Astrocyte (in vitro differentiated cells and primary cell): Measurements from ENCODE around the gene SHC1.

Experiments used
- CTCF ChIP-seq: IDR thresholded peaks from 2 replicates; pipeline ENCODE4 v1.5.1; 2011; ENCODE audit warnings: low read depth, mild to moderate bottlenecking, inconsistent platforms, low read length, moderate library complexity; ENCODE audit not compliant: insufficient read depth
- EZH2 ChIP-seq: IDR thresholded peaks from 2 replicates; pipeline ENCODE4 v1.6.1; 2012; ENCODE audit warnings: mild to moderate bottlenecking, low read length, inconsistent platforms; ENCODE audit not compliant: insufficient read depth

- no peak for TF ChIP-seq CTCF
- no peak for TF ChIP-seq EZH2
Observed at GRCh38 chr1:154964359-154964758, 6.2 kb downstream of the SHC1 start.
